ENCODE results near the gene CLEC4M.

CLEC4M gene

DNA sequence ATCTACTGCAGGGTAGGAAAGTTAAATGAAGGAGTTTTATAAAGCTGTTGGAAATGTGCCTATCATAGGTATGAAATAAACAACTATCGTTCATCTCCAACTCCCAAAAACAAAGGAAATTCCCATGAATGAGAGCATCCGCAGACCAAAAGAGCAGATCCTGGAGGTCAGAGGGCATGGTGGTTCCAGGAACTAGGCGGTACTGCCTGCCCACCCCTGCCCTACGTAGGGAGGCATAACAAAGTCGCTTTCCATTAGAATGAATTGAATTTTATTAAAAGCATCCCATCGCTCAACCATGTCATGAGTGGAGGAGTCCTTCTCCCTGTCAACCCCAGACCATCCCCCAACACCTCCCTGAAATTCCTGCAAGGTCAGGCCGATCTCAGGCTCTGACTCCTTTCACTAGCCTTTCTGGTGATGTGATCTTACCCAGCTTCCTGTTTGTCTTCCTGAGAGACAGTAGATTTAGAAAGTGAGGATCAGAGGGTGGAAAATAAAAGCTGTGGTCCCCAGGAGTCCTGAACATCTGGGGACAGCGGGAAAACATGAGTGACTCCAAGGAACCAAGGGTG is at the start of gene CLEC4M:
Gene CLEC4M, plus strand, starts transcription at position 525 of the 575 bp plus-strand sequence. Its CDS starts 24 bp downstream, at position 549.
- DNase-seq (ENCODE audit: low read depth in 3 of 3) = no peak

DNA sequence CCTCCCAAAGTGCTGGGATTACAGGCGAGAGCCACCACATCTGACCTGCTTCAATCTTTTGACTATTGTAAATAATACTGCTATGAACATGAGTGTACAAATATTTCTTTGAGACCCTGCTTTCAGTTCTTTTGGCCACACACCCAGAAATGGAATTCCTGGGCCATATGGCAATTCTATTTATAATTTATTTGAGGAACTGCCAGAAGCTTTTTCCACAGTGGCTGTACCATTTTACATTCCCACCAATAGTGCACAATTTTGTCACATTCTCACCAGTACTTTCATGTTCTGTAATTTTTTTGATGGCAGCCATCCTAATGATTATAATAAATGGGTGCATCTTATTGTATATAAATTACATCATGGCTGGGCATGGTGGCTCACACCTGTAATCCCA is 47.4 kb upstream of the CLEC4M start:
- no peak for DNase-seq (ENCODE audit: low read depth in 3 of 3)

GRCh38 chr19:7716762-7717161 is 46.3 kb upstream of the CLEC4M start:
- no peak for DNase-seq (ENCODE audit: low read depth in 3 of 3)

- DNase-seq (ENCODE audit: low read depth in 3 of 3) = no peak
Observed at GRCh38 chr19:7718668-7719067, 44.4 kb upstream of the CLEC4M start.

- DNase-seq (ENCODE audit: low read depth in 3 of 3) = no peak
Observed at GRCh38 chr19:7720351-7720750, 42.7 kb upstream of the CLEC4M start.

GRCh38 chr19:7722231-7722651 is 40.8 kb upstream of the CLEC4M start:
- DNase-seq (ENCODE audit: low read depth in 3 of 3) = no peak

DNA sequence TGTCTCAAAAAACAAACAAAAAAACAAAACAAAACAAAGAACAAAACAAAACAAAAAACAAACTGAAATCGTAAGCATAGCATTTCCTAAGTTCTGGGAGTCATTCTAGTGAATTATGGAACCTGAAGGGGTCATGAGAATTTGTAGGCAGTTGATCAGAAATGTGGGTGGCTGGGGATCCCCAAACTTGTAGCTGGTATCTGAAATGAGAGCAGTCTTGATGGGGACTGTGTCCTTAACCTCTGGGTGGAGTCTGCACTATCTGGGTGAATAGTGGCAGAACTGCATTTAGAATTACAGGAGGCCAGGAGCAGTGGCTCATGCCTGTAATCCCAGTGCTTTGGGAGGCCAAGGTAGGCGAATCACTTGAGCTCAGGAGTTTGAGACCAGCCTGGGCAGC is 37.3 kb upstream of the CLEC4M start:
- DNase-seq (ENCODE audit: low read depth in 3 of 3) = no peak

DNA sequence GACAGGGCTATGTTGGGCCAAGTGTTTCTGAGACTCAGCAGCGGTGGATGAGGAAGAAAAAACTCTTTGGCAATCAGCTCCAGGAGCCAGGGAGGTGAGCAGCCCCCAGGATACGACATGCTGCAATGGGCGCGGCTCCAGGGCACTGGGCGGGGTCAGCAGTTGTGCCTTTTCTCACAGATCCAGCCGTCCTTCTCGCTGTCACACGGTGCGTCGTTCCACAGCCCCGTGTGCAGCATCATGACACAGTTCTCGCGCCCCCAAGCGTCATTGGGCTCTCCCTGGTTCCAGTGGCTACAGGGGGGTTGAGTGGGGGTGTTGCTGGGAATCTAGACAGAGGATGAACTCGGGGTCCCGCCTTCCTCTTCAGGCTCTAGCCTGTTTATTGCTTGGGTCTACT is 33.8 kb upstream of the CLEC4M start:
- no peak for DNase-seq (ENCODE audit: low read depth in 3 of 3)

DNA sequence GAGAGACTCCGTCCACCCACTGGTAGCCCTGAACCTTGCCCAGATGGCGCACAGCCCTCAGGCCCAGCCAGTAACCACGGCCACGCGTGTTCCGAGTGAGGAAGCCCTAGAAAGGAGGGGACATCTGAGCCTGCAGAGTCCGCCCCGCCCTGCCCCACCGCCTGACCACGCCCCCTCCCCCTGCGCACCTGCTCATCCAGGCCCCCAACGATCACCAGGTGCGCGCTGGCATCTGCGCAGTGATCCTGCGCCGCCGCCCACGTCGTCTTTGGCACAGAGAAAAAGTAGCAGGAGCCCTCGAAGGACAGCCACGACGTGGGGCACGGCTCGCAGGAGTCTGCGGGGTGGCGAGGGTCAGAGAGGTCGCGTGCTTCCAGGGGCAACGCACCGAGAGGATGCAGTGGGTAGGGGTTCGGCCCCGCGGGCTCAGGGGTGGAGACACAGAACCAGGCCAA is 33.2 kb upstream of the CLEC4M start:
- no peak for DNase-seq (ENCODE audit: low read depth in 3 of 3)

- no peak for DNase-seq (ENCODE audit: low read depth in 3 of 3)
Observed at GRCh38 chr19:7730286-7731217, 32.5 kb upstream of the CLEC4M start.

DNA sequence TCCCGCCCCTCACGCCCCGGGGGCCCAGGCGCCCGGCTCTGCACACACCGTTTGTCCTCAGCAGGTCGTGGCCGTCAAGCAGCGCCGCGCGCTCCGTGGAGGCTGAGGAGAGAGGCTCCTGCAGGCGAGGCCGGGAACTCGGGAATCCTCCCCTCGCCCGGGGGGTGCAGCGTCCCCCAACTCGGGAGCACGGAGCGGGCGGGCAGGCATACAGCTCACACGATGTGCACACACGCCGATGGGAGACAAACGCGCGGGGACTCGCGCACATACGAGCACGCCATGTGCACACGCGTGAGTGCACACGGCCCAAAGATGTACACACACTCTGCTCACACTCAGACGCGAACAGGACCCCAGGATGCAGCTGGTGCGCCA is 31.8 kb upstream of the CLEC4M start:
- DNase-seq (ENCODE audit: low read depth in 3 of 3) = no peak

- DNase-seq (ENCODE audit: low read depth in 3 of 3) = no peak
Observed at GRCh38 chr19:7731615-7732014, 31.4 kb upstream of the CLEC4M start.

GRCh38 chr19:7732045-7732444 is 31.0 kb upstream of the CLEC4M start, which contains the start of gene CLEC4G:
Gene CLEC4G (minus strand): TSS chr19:7732110. CDS start chr19:7732102, 8 bp downstream.
- DNase-seq (ENCODE audit: low read depth in 3 of 3) = no peak

DNA sequence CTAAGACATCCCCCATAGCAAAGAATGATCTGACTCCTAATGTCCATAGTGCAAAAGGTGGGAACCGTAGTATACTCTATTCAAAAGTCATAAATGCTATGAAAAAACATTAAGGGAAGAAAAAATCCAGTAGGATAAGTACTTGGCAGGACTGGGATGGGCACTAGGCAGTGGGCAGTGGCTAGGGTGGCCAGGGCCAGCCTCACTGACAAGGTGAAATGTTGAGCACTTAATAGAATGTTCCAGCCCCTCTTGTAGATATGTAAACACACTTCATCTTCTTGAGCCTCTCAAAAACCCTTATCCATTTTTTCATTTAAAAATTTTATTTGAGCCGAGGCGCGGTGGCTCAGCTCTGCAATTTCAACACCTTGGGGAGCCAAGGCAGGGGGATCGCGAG is 29.7 kb upstream of the CLEC4M start:
- DNase-seq (ENCODE audit: low read depth in 3 of 3) = no peak

DNA sequence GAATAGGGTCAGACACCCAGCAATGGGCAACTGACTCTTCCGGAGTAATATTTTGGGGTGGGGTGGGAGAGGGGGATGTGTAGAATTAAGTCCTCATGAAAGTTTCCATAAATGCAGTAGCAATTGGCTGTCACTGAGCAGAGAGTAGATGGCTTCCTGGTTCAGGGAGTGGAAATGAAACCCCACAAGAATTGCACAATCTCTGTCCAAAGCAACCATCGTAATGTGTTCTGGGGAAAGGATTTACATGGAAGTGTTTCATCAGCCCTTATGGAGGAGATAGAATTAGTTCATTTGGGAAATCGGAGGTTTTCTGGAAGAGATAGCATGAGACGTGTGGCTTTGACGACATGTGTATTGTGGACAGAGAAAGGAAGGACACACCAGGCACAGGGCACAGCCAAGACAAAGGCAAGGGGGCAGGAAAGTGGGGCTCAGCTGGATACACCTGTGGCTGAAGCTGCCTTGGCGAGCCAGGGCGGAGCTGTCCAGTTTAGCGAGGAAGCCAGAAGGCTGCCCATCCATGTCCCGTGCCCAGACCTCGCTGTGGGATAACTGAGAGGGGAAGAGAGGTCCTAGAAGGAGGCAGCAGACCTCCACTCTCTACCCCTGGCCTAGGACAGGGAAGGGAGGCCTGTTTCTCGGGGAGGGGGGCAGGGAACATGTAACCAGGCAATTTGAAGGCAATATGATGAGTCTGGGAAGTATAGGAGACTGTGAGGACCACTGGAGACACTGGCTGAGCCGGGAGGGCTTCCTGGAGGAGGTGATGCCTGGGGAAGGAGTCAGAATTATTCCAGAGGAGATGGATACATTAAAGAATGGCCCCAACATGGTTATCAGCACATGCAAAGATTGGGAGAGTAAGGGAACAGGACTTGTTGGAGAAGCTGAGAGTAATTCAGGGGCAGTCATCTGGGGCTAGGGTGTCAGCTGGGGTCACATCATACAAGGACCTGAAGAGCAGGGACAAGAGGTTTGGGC is 28.5 kb upstream of the CLEC4M start:
- no peak for DNase-seq (ENCODE audit: low read depth in 3 of 3)

DNA sequence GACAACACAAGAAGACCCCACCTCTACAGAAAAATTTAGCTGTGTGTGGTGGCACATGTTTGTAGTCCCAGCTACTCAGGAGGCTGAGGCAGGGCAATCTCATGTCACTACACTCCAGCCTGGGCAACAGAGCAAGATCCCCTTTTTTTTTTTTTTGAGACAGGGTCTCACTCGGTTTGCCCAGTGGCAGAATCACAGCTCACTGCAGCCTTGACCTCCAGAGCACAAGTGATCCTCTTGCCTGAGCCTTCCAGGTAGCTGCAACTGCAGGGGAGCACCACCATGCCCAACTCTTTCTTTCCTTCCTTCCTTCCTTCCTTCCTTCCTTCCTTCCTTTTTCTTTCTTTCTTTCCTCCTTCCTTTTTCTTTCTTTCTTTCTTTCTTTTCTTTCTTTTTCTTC is 26.9 kb upstream of the CLEC4M start:
- DNase-seq (ENCODE audit: low read depth in 3 of 3) = no peak

DNA sequence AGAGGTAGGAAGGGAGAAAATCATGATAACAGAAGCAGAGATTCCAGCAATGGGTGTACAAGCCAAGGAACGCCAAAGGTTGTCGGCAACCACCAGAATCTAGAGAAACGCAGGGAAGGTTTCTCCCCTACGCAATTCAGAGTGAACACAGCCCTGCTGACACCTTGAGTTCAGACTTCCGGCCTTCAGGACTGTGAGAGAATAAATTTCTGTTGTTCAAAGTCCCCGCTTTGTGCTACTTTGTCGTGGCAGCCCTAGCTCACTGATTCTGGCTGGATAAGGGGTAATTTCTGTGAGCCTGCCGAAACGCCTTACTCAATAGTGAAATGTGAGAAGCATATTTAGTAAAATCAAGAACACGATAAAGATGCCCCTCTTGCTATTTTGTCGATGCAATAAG is 25.8 kb upstream of the CLEC4M start:
- no peak for DNase-seq (ENCODE audit: low read depth in 3 of 3)

DNA sequence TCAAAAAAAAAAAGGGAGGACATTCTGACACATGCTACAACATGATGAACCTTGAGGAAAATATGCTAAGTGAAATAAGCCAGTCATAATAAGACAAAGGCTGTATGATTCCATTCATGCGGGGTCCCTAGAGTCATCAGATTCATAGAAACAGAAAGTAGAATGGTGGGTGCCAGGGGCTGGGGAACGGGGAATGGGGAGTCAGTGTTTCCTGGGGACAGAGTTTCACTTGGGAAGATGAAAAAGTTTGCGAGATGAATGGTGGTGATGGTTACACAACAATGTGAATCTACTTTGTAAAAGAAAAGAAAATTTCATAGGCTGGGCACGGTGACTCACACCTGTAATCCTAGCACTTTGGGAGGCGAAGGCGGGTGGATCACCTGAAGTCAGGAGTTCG is 25.0 kb upstream of the CLEC4M start:
- DNase-seq (ENCODE audit: low read depth in 3 of 3) = no peak

DNA sequence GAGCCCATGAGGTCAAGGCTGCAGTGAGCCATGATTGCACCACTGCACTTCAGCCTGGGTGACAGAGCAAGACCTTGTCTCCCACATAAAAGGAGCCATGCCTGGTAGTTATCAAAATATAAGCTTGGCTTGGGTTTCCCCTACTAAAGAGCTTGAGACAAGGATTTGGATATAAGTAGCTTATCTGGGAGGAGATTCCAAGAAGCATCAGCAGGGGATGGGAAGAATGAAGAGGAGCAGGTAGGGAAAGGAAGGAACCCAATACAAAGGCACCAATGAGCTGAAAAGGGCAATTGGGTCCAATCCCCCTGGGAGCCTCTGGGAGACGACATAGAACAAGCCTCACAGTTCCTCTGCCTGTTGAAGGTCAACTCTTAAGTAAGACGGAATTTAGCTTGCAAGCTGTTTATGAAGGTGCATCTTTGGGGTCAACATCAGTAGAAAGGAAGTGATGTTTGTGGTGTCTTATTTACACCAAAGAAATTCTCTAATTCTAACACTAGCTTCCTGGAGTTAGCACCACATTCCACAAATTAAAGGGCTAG is 23.8 kb upstream of the CLEC4M start:
- no peak for DNase-seq (ENCODE audit: low read depth in 3 of 3)

- no peak for DNase-seq (ENCODE audit: low read depth in 3 of 3)
Observed at GRCh38 chr19:7739801-7740681, 23.0 kb upstream of the CLEC4M start.

DNA sequence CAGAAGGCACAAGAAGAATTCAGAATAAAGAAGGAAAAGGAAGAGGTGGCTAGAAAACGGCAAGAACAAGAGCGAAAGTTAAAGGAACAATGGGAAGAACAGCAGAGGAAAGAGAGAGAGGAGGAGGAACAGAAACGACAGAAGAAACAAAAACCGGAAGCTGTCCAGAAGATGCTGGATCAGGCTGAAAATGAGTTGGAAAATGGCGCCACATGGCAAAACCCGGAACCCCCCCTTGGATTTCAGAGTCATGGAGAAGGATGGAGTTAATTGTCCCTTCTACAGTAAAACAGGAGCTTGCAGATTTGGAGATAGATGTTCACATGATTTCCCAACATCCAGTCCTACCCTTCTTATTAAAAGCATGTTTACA is 22.4 kb upstream of the CLEC4M start:
- DNase-seq (ENCODE audit: low read depth in 3 of 3) = no peak

Data from stimulated activated CD4-positive, alpha-beta T cell treated with anti-CD3 and anti-CD28 coated beads, TNF-alpha, amount 100 ng/mL, for 4 hours (primary cell).